ENCODE data around the gene KIF26A. TPM values are rescaled to one million over a fixed set of nuclear protein-coding genes. Genes with fewer than 3 reads are reported as not detected.

Gene KIF26A
- total RNA-seq, 1 donor from 2014 or later, result 1.4 TPM

- Histone ChIP-seq H3K4me2 (ENCODE audit: low read length) (no peak overlapping the region), H3K79me2 (ENCODE audit: insufficient read depth, low read length) (no peaks in the 10 kb centered on the region), H3K9me3 (ENCODE audit: insufficient read depth, low read depth, low read length) (no peaks in the 10 kb centered on the region), H3K27me3 (ENCODE audit: insufficient read depth, low read length) (no peaks in the 10 kb centered on the region), H3K27ac (ENCODE audit: low read depth, low read length) (no peak overlapping the region), H3K4me1 (ENCODE audit: insufficient read depth, low read length) (no peaks in the 10 kb centered on the region), H3K9ac (ENCODE audit: low read length) (no peak overlapping the region), H3K4me3 (ENCODE audit: insufficient read depth, low read depth, low read length) (no peak overlapping the region), H2AFZ (ENCODE audit: low read depth, low read length) (no peak overlapping the region), H3K36me3 (ENCODE audit: insufficient read depth, low read length) (no peaks in the 10 kb centered on the region), H4K20me1 (ENCODE audit: insufficient read depth, low read length) (no peaks in the 10 kb centered on the region)
- H3K27me3 Mint-ChIP-seq (ENCODE audit: low read depth, unreplicated experiment), result peaks cover 7% of the 10 kb centered on the region
- TF ChIP-seq EZH2 (IDR thresholded peaks at IDR 0.05; ENCODE audit: insufficient read depth, low read length) (no peak), CTCF (IDR thresholded peaks at IDR 0.05; ENCODE audit: insufficient read depth, low read depth, low read length) (no peak)
- no peaks in the 10 kb centered on the region for H3K4me1 Mint-ChIP-seq (ENCODE audit: low read depth, unreplicated experiment)
- no peaks in the 10 kb centered on the region for H3K36me3 Mint-ChIP-seq (ENCODE audit: low read depth, unreplicated experiment)
- no peaks in the 10 kb centered on the region for H3K9me3 Mint-ChIP-seq (ENCODE audit: unreplicated experiment)
- DNase-seq (ENCODE audit: low read depth), result no peak
- H3K4me3 Mint-ChIP-seq (ENCODE audit: unreplicated experiment), result no peak overlapping the region
- H3K27ac Mint-ChIP-seq (ENCODE audit: unreplicated experiment), result no peak overlapping the region
- no peak for FAIRE-seq
Measured at GRCh38 chr14:104103446-104104075, 34.8 kb upstream of the KIF26A start.

GRCh38 chr14:104104076-104104901 is 34.1 kb upstream of the KIF26A start:
- Histone ChIP-seq H3K9ac (ENCODE audit: low read length) (no peak overlapping the region), H4K20me1 (ENCODE audit: insufficient read depth, low read length) (no peaks in the 10 kb centered on the region), H3K79me2 (ENCODE audit: insufficient read depth, low read length) (no peaks in the 10 kb centered on the region), H3K27ac (ENCODE audit: low read depth, low read length) (no peak overlapping the region), H2AFZ (ENCODE audit: low read depth, low read length) (no peak overlapping the region), H3K36me3 (ENCODE audit: insufficient read depth, low read length) (no peaks in the 10 kb centered on the region), H3K9me3 (ENCODE audit: insufficient read depth, low read depth, low read length) (no peaks in the 10 kb centered on the region), H3K4me1 (ENCODE audit: insufficient read depth, low read length) (no peaks in the 10 kb centered on the region), H3K4me3 (ENCODE audit: insufficient read depth, low read depth, low read length) (no peak overlapping the region), H3K4me2 (ENCODE audit: low read length) (no peak overlapping the region), H3K27me3 (ENCODE audit: insufficient read depth, low read length) (no peaks in the 10 kb centered on the region)
- FAIRE-seq (no peak), DNase-seq (ENCODE audit: low read depth) (no peak)
- Mint-ChIP-seq H3K4me1 (ENCODE audit: low read depth, unreplicated experiment) (no peaks in the 10 kb centered on the region), H3K36me3 (ENCODE audit: low read depth, unreplicated experiment) (no peaks in the 10 kb centered on the region), H3K9me3 (ENCODE audit: unreplicated experiment) (no peaks in the 10 kb centered on the region), H3K27ac (ENCODE audit: unreplicated experiment) (no peak overlapping the region), H3K4me3 (ENCODE audit: unreplicated experiment) (no peak overlapping the region), H3K27me3 (ENCODE audit: low read depth, unreplicated experiment) (peaks cover 9% of the 10 kb centered on the region)
- no peak for TF ChIP-seq CTCF (IDR thresholded peaks at IDR 0.05; ENCODE audit: insufficient read depth, low read depth, low read length)
- no peak for TF ChIP-seq EZH2 (IDR thresholded peaks at IDR 0.05; ENCODE audit: insufficient read depth, low read length)

All from astrocyte (in vitro differentiated cells and primary cell).